SH-SY5Y (cell line): ENCODE measurements around the gene DOCK10.

Experiments used
- GATA2 ChIP-seq: IDR thresholded peaks from 2 replicates; pipeline ENCODE4 v1.6.1; 2011; ENCODE audit warnings: mild to moderate bottlenecking, low read depth, low read length
- GATA3 ChIP-seq: IDR thresholded peaks from 2 replicates; pipeline ENCODE4 v1.6.1; 2011; ENCODE audit warnings: low read depth, mild to moderate bottlenecking, low read length, moderate library complexity

DNA sequence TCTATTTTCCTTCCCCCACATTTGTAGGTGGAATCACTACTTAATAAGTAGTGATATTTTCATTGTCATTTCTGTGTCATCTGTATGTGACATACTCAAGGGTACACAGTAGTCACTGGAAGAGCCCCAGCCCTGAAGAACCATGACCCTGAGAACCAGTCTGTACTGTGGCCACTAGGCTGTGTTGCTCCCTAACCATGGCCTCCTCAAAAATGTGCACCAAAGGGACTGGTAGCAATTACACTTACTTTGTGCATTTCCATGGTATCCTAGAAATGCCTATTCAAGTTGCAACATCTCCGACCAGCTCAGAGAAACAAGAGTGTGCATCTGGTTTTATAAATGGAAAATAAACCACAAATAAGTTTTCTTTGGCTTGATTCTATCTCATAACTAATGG, 155.1 kb downstream of the DOCK10 start:
- TF ChIP-seq GATA2 (no peak), GATA3 (no peak)
